ENCODE results near the gene ELL2. TPM values are rescaled to one million over a fixed set of nuclear protein-coding genes. Genes with fewer than 3 reads are reported as not detected.

ELL2 gene
- total RNA-seq, 3 donors from 2014 or later, result 95.7 to 211 (median 168) TPM

GRCh38 chr5:95988094-95988493 lies 26.4 kb upstream of the ELL2 start:
- no peaks in the 10 kb centered on the region for H3K9me3 ChIP-seq
- H3K27me3 ChIP-seq, result no peaks in the 10 kb centered on the region
- no peak overlapping the region for H3K4me3 ChIP-seq
- no peak overlapping the region for H3K27ac ChIP-seq
- DNase-seq (ENCODE audit: low spot score in 2 of 2), result no peak
- H3K4me1 ChIP-seq, result no peaks in the 10 kb centered on the region
- no peaks in the 10 kb centered on the region for H3K36me3 ChIP-seq
- TF ChIP-seq POLR2AphosphoS5 (IDR thresholded peaks at IDR 0.05) (no peak), POLR2A (IDR thresholded peaks at IDR 0.05) (no peak), CTCF (IDR thresholded peaks at IDR 0.05) (no peak)
- intact Hi-C loops (cut with DNase I; ENCODE audit: low total_unique reads), result no loop called here

GRCh38 chr5:95986937-95987520 lies 25.4 kb upstream of the ELL2 start:
- H3K27me3 ChIP-seq, result no peaks in the 10 kb centered on the region
- no peak overlapping the region for H3K4me3 ChIP-seq
- DNase-seq (ENCODE audit: low spot score in 2 of 2), result no peak
- no peak for TF ChIP-seq POLR2AphosphoS5 (IDR thresholded peaks at IDR 0.05)
- no peak for TF ChIP-seq POLR2A (IDR thresholded peaks at IDR 0.05)
- TF ChIP-seq CTCF (IDR thresholded peaks at IDR 0.05), result no peak
- H3K4me1 ChIP-seq, result no peaks in the 10 kb centered on the region
- H3K27ac ChIP-seq, result no peak overlapping the region
- intact Hi-C loops (cut with DNase I; ENCODE audit: low total_unique reads), result no loop called here
- no peaks in the 10 kb centered on the region for H3K36me3 ChIP-seq
- H3K9me3 ChIP-seq, result no peaks in the 10 kb centered on the region

- no peak for DNase-seq (ENCODE audit: low spot score in 2 of 2)
- H3K4me3 ChIP-seq, result no peak overlapping the region
- TF ChIP-seq CTCF (IDR thresholded peaks at IDR 0.05) (no peak), POLR2A (IDR thresholded peaks at IDR 0.05) (no peak), POLR2AphosphoS5 (IDR thresholded peaks at IDR 0.05) (no peak)
Measured at GRCh38 chr5:95986001-95986400, 24.4 kb upstream of the ELL2 start.

GRCh38 chr5:95985249-95985648 lies 23.6 kb upstream of the ELL2 start:
- no peak overlapping the region for H3K27ac ChIP-seq
- H3K4me3 ChIP-seq, result no peak overlapping the region
- intact Hi-C loops (cut with DNase I; ENCODE audit: low total_unique reads), result no loop called here
- H3K4me1 ChIP-seq, result no peaks in the 10 kb centered on the region
- H3K9me3 ChIP-seq, result no peaks in the 10 kb centered on the region
- H3K36me3 ChIP-seq, result no peaks in the 10 kb centered on the region
- H3K27me3 ChIP-seq, result no peaks in the 10 kb centered on the region
- no peak for DNase-seq (ENCODE audit: low spot score in 2 of 2)
- TF ChIP-seq POLR2A (IDR thresholded peaks at IDR 0.05), result no peak
- no peak for TF ChIP-seq POLR2AphosphoS5 (IDR thresholded peaks at IDR 0.05)
- TF ChIP-seq CTCF (IDR thresholded peaks at IDR 0.05), result no peak

More at GRCh38 chr5:95986001-95986400, 24.4 kb upstream of the ELL2 start:
- intact Hi-C loops (cut with DNase I; ENCODE audit: low total_unique reads), result no loop called here
- Histone ChIP-seq H3K4me1 (no peaks in the 10 kb centered on the region), H3K27ac (no peak overlapping the region), H3K27me3 (no peaks in the 10 kb centered on the region), H3K36me3 (no peaks in the 10 kb centered on the region), H3K9me3 (no peaks in the 10 kb centered on the region)

- Histone ChIP-seq H3K9me3 (no peaks in the 10 kb centered on the region), H3K4me3 (no peak overlapping the region), H3K27me3 (no peaks in the 10 kb centered on the region), H3K36me3 (no peaks in the 10 kb centered on the region), H3K27ac (no peak overlapping the region), H3K4me1 (no peaks in the 10 kb centered on the region)
- intact Hi-C loops (cut with DNase I; ENCODE audit: low total_unique reads), result no loop called here
- TF ChIP-seq POLR2AphosphoS5 (IDR thresholded peaks at IDR 0.05), result no peak
- TF ChIP-seq POLR2A (IDR thresholded peaks at IDR 0.05), result no peak
- no peak for TF ChIP-seq CTCF (IDR thresholded peaks at IDR 0.05)
- no peak for DNase-seq (ENCODE audit: low spot score in 2 of 2)
Measured at GRCh38 chr5:95984287-95984938, 22.8 kb upstream of the ELL2 start.
